ENCODE results near the gene CAB39. TPM values are rescaled to one million over a fixed set of nuclear protein-coding genes. Genes with fewer than 3 reads are reported as not detected.
A peak's percentile ranks its signal among the peaks of the same experiment; 100 is the strongest.

The CAB39 gene
- total RNA-seq, 4 donors from 2014 or later, result 60.2 to 124 (median 72.2) TPM

GRCh38 chr2:230684270-230685168, 28.1 kb upstream of the CAB39 start:
- TF ChIP-seq CTCF (IDR thresholded peaks at IDR 0.05) (no peak), POLR2A (IDR thresholded peaks at IDR 0.05) (no peak)
- H3K36me3 ChIP-seq, result no peaks in the 10 kb centered on the region
- no peaks in the 10 kb centered on the region for H3K27me3 ChIP-seq
- H3K4me3 ChIP-seq, result no peak overlapping the region
- no peaks in the 10 kb centered on the region for H3K9me3 ChIP-seq
- H3K4me1 ChIP-seq, result no peaks in the 10 kb centered on the region
- no peak for DNase-seq
- no peak overlapping the region for H3K27ac ChIP-seq

GRCh38 chr2:230685178-230685577, 27.5 kb upstream of the CAB39 start:
- Histone ChIP-seq H3K4me3 (no peak overlapping the region), H3K4me1 (peaks cover 0 to under 1% (median 0%) of the 10 kb centered on the region in 4 donors), H3K36me3 (no peaks in the 10 kb centered on the region), H3K9me3 (no peaks in the 10 kb centered on the region), H3K27me3 (no peaks in the 10 kb centered on the region), H3K27ac (no peak overlapping the region)
- DNase-seq, result no peak
- TF ChIP-seq CTCF (IDR thresholded peaks at IDR 0.05) (no peak), POLR2A (IDR thresholded peaks at IDR 0.05) (no peak)

GRCh38 chr2:230687498-230687897, 25.1 kb upstream of the CAB39 start:
- no peak overlapping the region for H3K4me3 ChIP-seq
- TF ChIP-seq POLR2A (IDR thresholded peaks at IDR 0.05), result no peak
- peak in 2 of 6 experiments; percentile 2 to 5 for TF ChIP-seq CTCF (IDR thresholded peaks at IDR 0.05)
- peak in 1 of 3 donors; percentile 74 for DNase-seq

GRCh38 chr2:230688490-230688889, 24.2 kb upstream of the CAB39 start:
- no peak for DNase-seq
- no peaks in the 10 kb centered on the region for H3K9me3 ChIP-seq
- H3K27ac ChIP-seq, result no peak overlapping the region
- no peak overlapping the region for H3K4me3 ChIP-seq
- H3K36me3 ChIP-seq, result no peaks in the 10 kb centered on the region
- TF ChIP-seq POLR2A (IDR thresholded peaks at IDR 0.05) (no peak), CTCF (IDR thresholded peaks at IDR 0.05) (no peak)
- H3K27me3 ChIP-seq, result no peaks in the 10 kb centered on the region
- H3K4me1 ChIP-seq, result peaks cover 0 to 4% (median 0%) of the 10 kb centered on the region in 4 donors

More at GRCh38 chr2:230687498-230687897, 25.1 kb upstream of the CAB39 start:
- Histone ChIP-seq H3K36me3 (no peaks in the 10 kb centered on the region), H3K27ac (peak overlapping the region in 2 of 4 donors; percentile 41 to 53), H3K4me1 (peaks cover 0 to 4% (median 0%) of the 10 kb centered on the region in 4 donors), H3K9me3 (no peaks in the 10 kb centered on the region), H3K27me3 (no peaks in the 10 kb centered on the region)

GRCh38 chr2:230690439-230690838, 22.2 kb upstream of the CAB39 start:
- H3K27me3 ChIP-seq, result no peaks in the 10 kb centered on the region
- H3K36me3 ChIP-seq, result no peaks in the 10 kb centered on the region
- DNase-seq, result no peak
- H3K4me1 ChIP-seq, result peaks cover 0 to 4% (median 0%) of the 10 kb centered on the region in 4 donors
- no peak overlapping the region for H3K4me3 ChIP-seq
- H3K27ac ChIP-seq, result no peak overlapping the region
- TF ChIP-seq POLR2A (IDR thresholded peaks at IDR 0.05) (no peak), CTCF (IDR thresholded peaks at IDR 0.05) (no peak)
- H3K9me3 ChIP-seq, result no peaks in the 10 kb centered on the region
